ENCODE results near the gene COA8.

The COA8 gene

DNA sequence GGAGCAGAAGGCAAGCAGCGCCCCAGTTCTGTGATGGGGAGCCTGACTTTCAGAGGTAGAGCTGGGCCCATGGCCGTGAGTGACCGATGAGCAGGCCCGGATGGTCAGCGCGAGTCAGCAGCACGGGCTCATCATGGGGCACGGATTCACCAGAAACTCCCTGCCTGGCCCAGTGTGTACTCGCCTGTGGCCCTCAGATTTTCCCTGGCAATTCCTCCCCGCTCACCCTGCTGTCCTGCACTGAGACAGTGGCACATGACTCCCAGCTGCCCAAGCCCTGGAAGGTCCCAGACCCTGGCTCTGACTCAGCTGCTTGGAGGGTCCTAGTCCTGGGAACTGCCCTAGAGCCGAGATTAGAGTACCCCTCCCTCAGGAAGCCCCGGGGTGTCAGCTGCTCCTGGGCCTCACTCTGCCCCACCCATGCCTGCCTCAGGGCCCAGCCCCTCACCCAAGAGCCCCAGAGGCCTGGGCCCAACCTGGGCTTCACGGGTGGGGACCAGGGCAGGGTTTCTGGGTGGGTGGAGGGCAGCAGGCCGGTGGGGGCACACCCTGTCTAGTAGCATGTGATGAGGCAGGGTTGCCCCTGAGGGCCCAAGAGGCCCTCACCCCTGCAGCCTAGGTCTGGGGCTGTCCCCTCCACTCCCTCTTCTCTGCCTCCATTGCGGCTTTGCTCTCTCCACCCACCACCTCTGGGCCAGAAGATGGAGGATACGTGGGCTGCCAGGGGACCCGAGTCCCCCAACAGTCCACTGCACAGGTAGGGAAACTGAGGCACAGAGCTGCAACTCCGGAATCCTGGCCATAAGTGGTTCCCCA lies 25.4 kb upstream of the COA8 start:
- DNase-seq = no peak

- no peak for DNase-seq
Measured at GRCh38 chr14:103538291-103539055, 24.3 kb upstream of the COA8 start.

DNA sequence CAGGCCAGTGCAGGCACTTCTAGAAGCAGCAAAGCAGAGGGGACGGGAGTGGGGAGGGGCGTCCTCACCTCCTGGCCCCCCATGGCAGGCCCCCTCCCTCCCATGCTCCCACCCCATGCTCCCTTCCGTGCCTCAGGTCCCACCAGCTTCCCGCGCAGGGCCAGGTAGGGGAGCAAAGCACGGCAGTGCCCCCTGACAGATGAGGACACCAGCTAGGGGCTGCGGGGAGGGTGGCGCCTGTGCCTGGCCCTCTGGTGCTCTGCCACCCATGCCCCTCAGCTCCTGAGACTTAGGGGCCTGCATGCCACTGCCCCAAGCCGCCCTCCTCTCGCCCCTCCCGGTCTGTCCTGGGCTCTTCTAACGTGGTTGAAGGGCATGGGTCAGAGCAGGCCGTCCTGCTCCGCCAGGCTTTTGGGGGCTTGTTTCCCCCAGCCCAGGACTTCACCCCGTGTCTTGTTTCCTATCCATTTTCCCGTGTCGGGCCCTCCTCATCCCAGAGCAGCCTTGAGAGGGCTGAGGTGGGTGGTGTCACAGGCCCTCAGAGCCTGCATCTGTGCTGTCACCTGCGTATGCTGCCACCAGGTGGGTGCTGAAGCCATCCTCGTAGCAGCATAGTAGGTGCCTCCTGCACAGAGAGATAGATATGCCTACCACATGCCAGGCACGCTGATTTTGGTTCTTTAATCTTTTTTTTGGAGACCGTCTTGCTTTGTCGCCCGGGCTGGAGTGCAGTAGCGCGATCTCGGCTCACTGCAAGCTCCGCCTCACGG lies 23.5 kb upstream of the COA8 start:
- no peak for DNase-seq

- no peak for DNase-seq
Measured at GRCh38 chr14:103540821-103541708, 21.7 kb upstream of the COA8 start.

DNA sequence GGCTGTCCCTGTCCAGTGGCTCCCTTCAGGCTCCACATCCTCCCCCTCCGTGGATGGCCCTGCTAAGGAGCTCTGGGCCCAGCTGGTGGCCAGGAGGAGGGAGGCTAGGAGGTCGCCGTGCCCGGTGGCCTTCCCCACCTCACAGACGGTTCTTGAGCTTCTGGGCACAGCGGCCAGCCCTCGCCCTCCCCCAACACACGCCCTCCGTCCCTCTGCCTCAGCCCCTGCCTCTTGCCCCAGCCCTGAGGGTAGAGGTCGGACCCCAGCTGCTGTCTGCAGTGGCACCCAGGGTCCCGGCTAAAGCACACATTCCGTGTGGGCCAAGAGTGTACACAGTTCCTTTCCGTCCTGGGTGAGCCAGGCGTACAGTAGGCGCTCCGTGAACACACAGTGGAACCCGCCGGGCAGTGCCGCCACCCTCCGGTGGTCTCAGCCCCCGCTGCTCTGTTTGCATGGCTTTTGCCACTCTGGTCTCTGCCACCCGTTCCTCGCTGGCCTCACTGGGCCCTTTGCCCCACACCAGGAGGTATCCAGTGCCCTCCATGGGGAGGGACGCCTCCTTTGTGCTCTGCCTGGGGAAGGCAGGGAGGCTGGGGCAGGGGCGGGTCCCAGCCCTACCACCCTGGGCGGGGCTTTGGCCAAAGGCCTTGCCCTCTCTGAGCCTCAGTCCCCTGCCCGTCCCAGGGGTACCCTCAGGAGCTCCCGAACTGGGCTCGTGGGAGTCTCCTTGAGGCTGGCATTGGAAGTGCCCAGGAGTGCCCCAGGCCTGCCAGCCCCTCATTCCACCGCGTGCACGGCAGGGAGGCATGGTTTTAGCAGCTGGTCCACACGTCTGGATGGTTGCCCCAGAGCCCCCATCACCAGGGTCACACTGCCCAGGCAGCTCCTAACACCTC lies 20.8 kb upstream of the COA8 start:
- no peak for DNase-seq

DNA sequence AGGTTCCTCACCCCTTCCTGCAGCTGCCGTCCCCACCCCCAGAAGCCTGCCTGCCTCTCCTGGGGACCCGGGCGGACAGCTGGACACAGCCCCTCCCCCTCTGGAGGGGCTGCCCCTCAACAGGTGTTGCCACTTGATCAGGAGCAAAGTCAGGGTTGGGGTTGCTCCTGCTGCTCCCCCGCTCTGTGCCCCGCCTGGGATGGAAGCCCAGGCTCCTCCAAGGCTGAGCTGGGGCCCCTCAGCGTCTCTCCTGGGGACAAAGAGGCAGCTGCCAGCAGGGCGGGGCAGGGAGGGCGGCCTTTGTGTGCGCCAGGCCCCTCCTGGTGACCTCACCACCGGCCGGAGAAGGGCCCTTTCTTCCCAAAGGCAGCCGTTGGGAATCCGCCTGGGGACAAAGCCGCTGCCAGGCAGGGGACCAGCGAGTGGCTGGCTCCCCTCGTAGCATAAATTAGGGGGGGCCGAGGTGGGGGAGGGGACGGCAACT lies 20.1 kb upstream of the COA8 start:
- no peak for DNase-seq

DNA sequence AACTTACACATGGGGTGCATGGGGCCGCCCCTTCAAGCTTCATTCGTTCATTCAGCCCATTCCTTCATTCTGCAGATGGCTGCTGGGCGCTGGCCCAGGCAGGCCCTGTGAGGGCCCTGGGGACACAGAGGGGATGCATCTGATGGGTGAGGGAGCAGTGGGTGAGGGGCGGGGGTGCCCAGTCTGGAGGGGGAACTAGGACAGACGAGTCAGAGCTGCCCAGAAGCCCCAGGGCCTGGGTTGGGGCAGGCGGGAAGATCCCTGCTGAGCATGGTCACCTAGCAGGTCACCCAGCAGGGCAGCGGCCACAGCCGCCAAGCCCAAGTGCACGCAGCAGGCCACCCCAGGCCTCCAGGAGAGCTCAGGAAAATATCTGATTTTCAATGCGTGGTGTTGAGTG lies 19.6 kb upstream of the COA8 start:
- DNase-seq = no peak

DNA sequence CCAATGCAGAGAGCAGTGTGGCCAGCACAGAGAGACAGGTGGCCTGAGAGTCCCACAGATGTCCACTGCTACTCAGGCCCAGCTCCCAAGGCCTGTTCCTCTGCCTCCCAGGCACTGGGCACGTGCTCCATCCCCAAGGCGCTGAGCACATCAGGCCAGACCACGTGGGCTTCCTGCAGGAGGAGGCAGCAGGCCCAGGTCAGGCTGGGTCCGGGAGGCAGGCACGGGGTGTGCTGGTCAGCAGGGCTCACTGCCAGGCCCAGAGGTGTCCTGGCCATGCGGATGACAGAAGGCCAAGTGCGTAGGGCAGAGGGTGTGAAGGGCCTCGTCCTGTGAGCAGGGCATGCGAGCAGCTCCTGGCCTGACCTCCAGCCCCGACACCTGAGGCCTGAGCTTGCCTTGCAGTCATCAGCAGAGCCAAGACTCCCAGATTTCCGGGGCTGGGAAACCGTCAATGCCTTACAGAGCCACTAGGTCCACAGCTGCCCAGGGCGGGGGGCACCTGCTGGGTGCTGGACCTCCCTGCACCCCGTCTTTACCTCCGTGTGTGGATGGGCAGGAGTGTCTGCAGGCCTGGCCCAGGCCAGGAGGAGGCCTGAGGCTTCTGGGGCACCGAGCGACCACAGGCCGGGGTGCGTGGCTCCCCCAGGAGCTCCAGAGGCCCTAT lies 18.9 kb upstream of the COA8 start:
- no peak for DNase-seq

- DNase-seq = no peak
Measured at GRCh38 chr14:103544388-103545218, 18.2 kb upstream of the COA8 start.

DNA sequence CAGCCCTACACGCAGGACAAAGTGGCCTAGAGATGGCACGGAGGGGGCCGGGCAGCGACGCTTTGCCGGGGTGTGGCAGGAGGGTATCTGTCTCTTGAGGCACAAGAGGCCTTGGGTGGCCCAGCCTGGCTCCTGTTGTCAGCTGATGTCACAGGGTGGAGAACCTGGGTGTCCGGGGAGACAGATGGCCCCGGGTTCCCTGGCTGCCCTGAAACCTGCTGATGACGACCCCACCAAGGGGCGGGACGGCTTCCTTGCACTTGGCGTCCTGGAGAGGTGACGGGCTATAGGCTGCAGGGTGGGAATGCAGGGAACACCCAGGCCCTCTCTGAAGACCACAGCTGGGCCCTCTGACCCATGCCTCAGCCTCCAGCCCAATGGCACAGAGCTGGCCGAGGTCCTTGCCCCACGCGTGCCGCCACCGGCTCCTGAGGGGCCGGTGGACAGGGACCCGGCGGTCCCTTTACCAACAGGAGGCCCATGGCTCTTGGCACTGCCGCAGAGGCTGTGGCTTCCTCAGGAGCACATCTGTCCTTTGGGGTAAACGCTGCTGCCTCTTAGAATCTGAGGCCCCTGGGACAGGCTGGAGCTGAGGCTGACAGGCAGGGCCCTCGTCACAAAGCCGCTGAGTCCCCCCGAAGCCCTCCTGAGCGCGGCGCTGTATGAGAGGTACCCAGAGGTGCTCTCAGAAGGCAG lies 17.4 kb upstream of the COA8 start:
- no peak for DNase-seq

- no peak for DNase-seq
Measured at GRCh38 chr14:103545915-103546651, 16.7 kb upstream of the COA8 start.

DNA sequence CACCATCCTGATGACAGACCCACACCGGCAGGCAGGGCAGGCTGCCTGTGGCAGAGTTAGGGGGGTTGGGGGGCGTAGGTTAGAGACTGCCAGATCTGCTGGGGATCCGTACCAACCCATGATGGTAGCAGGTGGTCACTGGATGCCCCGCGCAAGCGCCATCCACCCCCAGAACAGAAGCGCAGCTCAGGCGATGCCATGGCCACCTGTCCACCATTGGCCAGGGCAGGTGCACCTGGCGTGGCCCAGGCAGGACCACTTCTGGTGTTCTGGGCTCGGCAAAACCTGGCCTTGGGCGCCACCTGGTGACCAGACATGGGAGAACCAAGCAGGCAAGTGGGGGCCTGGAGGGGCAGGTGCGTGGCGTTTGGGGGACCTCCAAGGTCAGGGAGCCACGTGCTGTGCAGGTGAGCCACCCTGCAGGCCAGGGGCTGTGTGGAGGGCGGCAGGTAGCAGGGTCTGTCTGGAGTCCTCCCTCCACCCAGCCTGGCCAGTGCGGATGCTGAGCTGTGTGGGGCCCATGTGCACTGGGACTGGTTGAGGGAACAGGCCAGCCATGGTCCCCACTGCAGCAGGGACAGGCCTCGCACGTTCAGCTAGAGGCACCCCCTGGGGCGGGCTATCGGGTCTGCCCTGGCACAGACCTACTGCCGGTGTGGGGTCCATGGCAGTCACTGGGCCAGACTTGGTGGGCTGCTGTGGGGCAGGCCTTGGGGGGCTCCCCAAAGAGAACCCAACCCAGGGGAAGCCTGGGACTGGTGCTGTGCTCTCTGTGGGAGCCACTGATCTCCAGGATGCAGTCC lies 15.9 kb upstream of the COA8 start:
- peak; percentile 75 for DNase-seq

DNA sequence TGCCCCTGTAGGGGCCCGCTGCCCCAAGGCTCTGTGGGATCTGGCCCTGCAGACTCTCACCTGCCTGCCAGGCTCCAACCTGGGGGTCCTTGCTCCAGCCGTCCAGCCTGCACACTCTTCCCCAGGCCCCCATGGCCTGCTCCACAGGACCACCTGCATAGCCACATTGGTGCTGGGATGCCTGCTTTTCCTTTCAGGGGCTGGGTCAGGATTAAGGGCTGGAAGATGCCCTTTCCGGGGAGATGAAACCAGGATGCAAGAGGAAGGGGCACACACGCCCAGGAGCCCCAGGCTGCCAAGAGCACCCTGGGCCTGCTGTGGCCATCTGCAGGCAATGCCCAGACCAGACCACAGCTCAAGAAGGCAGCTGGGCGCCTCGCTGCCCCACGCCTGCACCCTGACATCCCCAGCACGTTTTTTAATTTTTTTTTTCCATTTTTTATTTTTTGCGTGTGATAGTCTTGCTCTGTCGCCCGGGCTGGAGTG lies 15.3 kb upstream of the COA8 start:
- no peak for DNase-seq

- no peak for DNase-seq
Measured at GRCh38 chr14:103547941-103548462, 14.8 kb upstream of the COA8 start.

GRCh38 chr14:103548463-103549351 lies 14.1 kb upstream of the COA8 start:
- no peak for DNase-seq
